HepG2 (cell line): ENCODE results near the gene SCARB2. TPM values are rescaled to one million over a fixed set of nuclear protein-coding genes. Genes with fewer than 3 reads are reported as not detected.

Source experiments
- ASH2L ChIP-seq: fragments of 300-600, 200-600 bp; sonication (generic); IDR thresholded peaks from 2 replicates; pipeline ENCODE4 v1.7.0; 2017; ENCODE audit warnings: low read depth, mild to moderate bottlenecking, moderate library complexity, mixed read lengths, low read length; ENCODE audit not compliant: insufficient read length
- BRCA1 ChIP-seq: sonication (generic); formaldehyde crosslinking; IDR thresholded peaks from 2 replicates; pipeline ENCODE4 v1.4.0; 2020; ENCODE audit warnings: missing genetic modification reagents
- CSRNP2 ChIP-seq: sonication (generic); formaldehyde crosslinking; conservative IDR thresholded peaks from 2 replicates; pipeline ENCODE4 v1.8.0; 2022; ENCODE audit warnings: low read depth, missing genetic modification reagents
- ETV6 ChIP-seq: sonication (generic); formaldehyde crosslinking; conservative IDR thresholded peaks from 2 replicates; pipeline ENCODE4 v1.4.0; 2020; ENCODE audit warnings: missing genetic modification reagents
- RBM22 ChIP-seq: fragments of 200-400 bp; formaldehyde crosslinking; optimal IDR thresholded peaks from 2 replicates; pipeline ENCODE3; 2017; ENCODE audit warnings: mild to moderate bottlenecking, low read length, moderate library complexity
- RXRA ChIP-seq: sonication (generic); formaldehyde crosslinking; IDR thresholded peaks from 2 replicates; pipeline ENCODE4 v1.5.1; 2020; ENCODE audit warnings: missing genetic modification reagents
- SIN3A ChIP-seq: IDR thresholded peaks from 2 replicates; pipeline ENCODE4 v1.6.1; 2011; ENCODE audit warnings: low read depth, mild to moderate bottlenecking, control low read depth, low read length, borderline replicate concordance
- TBX3 ChIP-seq: fragments of 450-650 bp; IDR thresholded peaks from 2 replicates; pipeline ENCODE4 v1.6.1; 2017; ENCODE audit warnings: antibody characterized with exemption, mild to moderate bottlenecking, inconsistent platforms, borderline replicate concordance
- TEAD2 ChIP-seq: sonication (generic); formaldehyde crosslinking; IDR thresholded peaks from 2 replicates; pipeline ENCODE4 v1.9.0; 2021; ENCODE audit warnings: missing genetic modification reagents
- ZGPAT ChIP-seq: IDR thresholded peaks from 2 replicates; pipeline ENCODE4 v1.6.1; 2016; ENCODE audit warnings: mild to moderate bottlenecking
- ZNF121 ChIP-seq: sonication (generic); formaldehyde crosslinking; IDR thresholded peaks from 2 replicates; pipeline ENCODE4 v1.5.0; 2020; ENCODE audit warnings: mild to moderate bottlenecking, missing genetic modification reagents
- ZNF407 ChIP-seq: sonication (generic); formaldehyde crosslinking; IDR thresholded peaks from one replicate; pipeline ENCODE4 v1.5.1; 2020; ENCODE audit warnings: mild to moderate bottlenecking, missing genetic modification reagents; ENCODE audit errors: not compliant biosample characterization
- ZNF564 ChIP-seq: sonication (generic); formaldehyde crosslinking; IDR thresholded peaks from 2 replicates; pipeline ENCODE4 v1.8.1; 2023; ENCODE audit warnings: mild to moderate bottlenecking, missing genetic modification reagents
- ZNF567 ChIP-seq: sonication (generic); formaldehyde crosslinking; IDR thresholded peaks from 2 replicates; pipeline ENCODE4 v1.8.1; 2023; ENCODE audit warnings: mild to moderate bottlenecking, missing genetic modification reagents, borderline replicate concordance
- ZNF816 ChIP-seq: sonication (generic); formaldehyde crosslinking; IDR thresholded peaks from 2 replicates; pipeline ENCODE4 v1.8.0; 2022; ENCODE audit warnings: missing genetic modification reagents, mild to moderate bottlenecking, borderline replicate concordance
- ZNF891 ChIP-seq: sonication (generic); formaldehyde crosslinking; IDR thresholded peaks from 2 replicates; pipeline ENCODE4 v1.5.0; 2020; ENCODE audit warnings: mild to moderate bottlenecking, missing genetic modification reagents
- polyA plus RNA-seq, 8 experiments: library from polyadenylated mRNA; depleted of rRNA in 3 of 8; stranded (reverse) in 7 of 8; unstranded in 1 of 8; fragments of >200 nt; fragmentation: Illumina TruSeq in 4 of 8; extraction: Trizol in 4 of 8; gene quantifications; 2 replicates each; pipeline versions ENCODE4 v1.2.1 to v1.2.3, GENCODE V29; 2011 to 2016; ENCODE audit warnings: low read depth in 4 of 8, missing spikeins in 1 of 8, mixed read lengths in 1 of 8; ENCODE audit not compliant: insufficient read depth in 1 of 8
- total RNA-seq, 5 experiments: library from RNA; depleted of rRNA; stranded (reverse); fragments of >200 nt; fragmentation: Illumina TruSeq; extraction: Trizol; gene quantifications; 2 replicates each; pipeline ENCODE4 v1.2.3, GENCODE V29; 2016; ENCODE audit warnings: low read depth in 1 of 5

Gene SCARB2
- total and polyA plus RNA-seq, 2 of the 13 experiments (the other 11 are each of a cell fraction or from before 2014, with no cell fraction given): 40.6 to 43.4 TPM

DNA sequence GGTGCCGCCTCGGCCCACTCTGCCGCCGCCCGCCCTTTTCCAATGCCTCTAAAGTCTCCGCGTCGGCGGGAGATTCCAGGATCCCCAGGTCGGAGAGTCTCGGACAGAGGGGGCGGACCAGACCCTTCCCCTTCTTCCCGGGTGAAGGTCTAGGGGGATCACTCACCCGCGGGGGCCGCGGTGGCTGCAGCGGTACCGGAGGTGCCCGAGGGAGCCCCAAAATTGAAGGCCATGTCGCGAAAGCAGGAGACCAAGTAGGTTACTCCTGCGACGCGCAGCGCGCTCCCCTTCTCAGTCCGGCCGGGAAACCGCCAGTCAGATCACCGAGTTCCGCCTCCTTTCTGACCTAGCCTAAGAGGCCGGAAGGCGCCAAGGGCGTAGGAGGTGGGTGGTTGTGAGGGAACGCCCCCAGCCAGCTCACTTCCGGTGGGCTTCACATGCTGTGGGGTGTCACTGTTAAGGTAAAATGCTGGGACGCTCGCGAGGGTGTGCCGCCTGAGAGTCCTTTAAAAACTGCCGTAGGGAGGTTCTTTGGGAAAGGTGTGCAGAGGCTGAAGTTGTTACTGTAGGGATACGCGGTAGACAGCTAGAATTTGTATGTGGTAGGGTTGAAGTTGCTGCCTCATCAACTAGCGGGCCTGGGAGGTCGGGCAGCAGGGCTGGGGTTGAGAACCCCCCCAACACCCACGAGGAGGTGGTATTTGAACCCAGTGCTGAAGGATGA is 65.3 kb downstream of the SCARB2 start, which contains the start of gene NUP54 (continued):
- no peak for TF ChIP-seq TEAD2
- peak; percentile 71 for TF ChIP-seq RBM22
- peak; percentile 96 for TF ChIP-seq ZNF564 (CRISPR knock-in tag)
- no peak for TF ChIP-seq CSRNP2 (CRISPR knock-in tag)
- peak; percentile 91 for TF ChIP-seq ZNF891
- no peak; the same call in 1 of the 2 replicates for TF ChIP-seq TBX3
- peak; percentile 88; the same call in 1 of the 2 replicates for TF ChIP-seq BRCA1 (CRISPR knock-in tag)
- peak; percentile 99 for TF ChIP-seq ASH2L
- TF ChIP-seq ZGPAT (CRISPR knock-in tag): peak; percentile 91
- no peak; the same call in 1 of the 2 replicates for TF ChIP-seq ZNF121 (CRISPR knock-in tag)
- no peak; the same call in 1 of the 2 replicates for TF ChIP-seq ZNF816 (CRISPR knock-in tag)
- TF ChIP-seq ZNF567 (CRISPR knock-in tag): peak; percentile 69; the same call in 1 of the 2 replicates
- TF ChIP-seq SIN3A: peak; percentile 76
- TF ChIP-seq RXRA: peak; percentile 45; the same call in 1 of the 2 replicates
- no peak for TF ChIP-seq ZNF407 (CRISPR knock-in tag)
- TF ChIP-seq ETV6 (CRISPR knock-in tag): peak; percentile 74; the same call in 1 of the 2 replicates
